WTC11 (cell line): ENCODE data around the gene CORO1C.

Experiments used
- E2F1 ChIP-seq: sonication (generic); formaldehyde crosslinking; IDR thresholded peaks from 2 replicates; pipeline ENCODE4 v1.8.0; 2022; ENCODE audit warnings: mild to moderate bottlenecking, missing genetic modification reagents
- ESRRA ChIP-seq: sonication (generic); formaldehyde crosslinking; IDR thresholded peaks from 2 replicates; pipeline ENCODE4 v1.8.1; 2022; ENCODE audit warnings: mild to moderate bottlenecking, missing genetic modification reagents, borderline replicate concordance
- IRF1 ChIP-seq: sonication (generic); formaldehyde crosslinking; IDR thresholded peaks from 2 replicates; pipeline ENCODE4 v1.8.0; 2023; ENCODE audit warnings: missing genetic modification reagents
- JUN ChIP-seq: sonication (generic); formaldehyde crosslinking; IDR thresholded peaks from 2 replicates; pipeline ENCODE4 v1.8.0; 2023; ENCODE audit warnings: mild to moderate bottlenecking, missing genetic modification reagents
- MXD4 ChIP-seq: fragments of 250-450 bp; sonication (Bioruptor Pico); IDR thresholded peaks from 2 replicates; pipeline ENCODE4 v1.8.0; 2021; ENCODE audit warnings: mild to moderate bottlenecking, moderate library complexity, borderline replicate concordance
- NFYB ChIP-seq: sonication (generic); formaldehyde crosslinking; conservative IDR thresholded peaks from 2 replicates; pipeline ENCODE4 v1.8.0; 2022; ENCODE audit warnings: low read depth, missing genetic modification reagents
- NR2C2 ChIP-seq: sonication (generic); formaldehyde crosslinking; IDR thresholded peaks from 2 replicates; pipeline ENCODE4 v1.8.0; 2022; ENCODE audit warnings: mild to moderate bottlenecking, missing genetic modification reagents
- PRRX2 ChIP-seq: fragments of 250-450 bp; sonication (Bioruptor Pico); IDR thresholded peaks from 2 replicates; pipeline ENCODE4 v1.8.0; 2021; ENCODE audit warnings: mild to moderate bottlenecking
- ZNF263 ChIP-seq: sonication (generic); formaldehyde crosslinking; IDR thresholded peaks from 2 replicates; pipeline ENCODE4 v1.8.1; 2022; ENCODE audit warnings: low read depth, mild to moderate bottlenecking, moderate library complexity, missing genetic modification reagents
- TF ChIP-seq, protein P1 (sequence below): fragments of 200-600 bp; IDR thresholded peaks from 2 replicates; pipeline ENCODE4 v1.8.0; 2022; ENCODE audit warnings: antibody characterized with exemption
- TF ChIP-seq, protein P2 (sequence below): sonication (generic); formaldehyde crosslinking; IDR thresholded peaks from 2 replicates; pipeline ENCODE4 v1.8.0; 2022; ENCODE audit warnings: missing genetic modification reagents

DNA sequence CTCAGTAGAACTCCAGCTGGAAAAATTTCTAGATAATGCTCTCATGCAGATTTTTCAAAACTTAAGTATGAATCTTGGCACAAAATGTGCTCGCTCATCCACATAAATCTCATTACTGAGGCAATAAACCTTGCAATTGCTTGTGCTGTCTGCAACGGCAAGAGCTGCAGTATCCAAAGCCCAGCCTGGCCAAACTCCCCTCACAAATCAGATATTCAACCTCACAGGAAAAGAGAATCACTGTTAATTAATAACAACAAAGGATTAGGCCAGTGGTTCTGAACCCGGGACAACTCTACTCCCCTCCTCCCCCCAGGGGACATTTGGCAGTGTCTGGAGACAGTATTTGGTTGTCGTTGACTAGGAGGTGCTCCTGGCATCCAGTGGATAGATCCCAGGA lies 19.2 kb upstream of the CORO1C start:
- TF ChIP-seq, protein P1, sequence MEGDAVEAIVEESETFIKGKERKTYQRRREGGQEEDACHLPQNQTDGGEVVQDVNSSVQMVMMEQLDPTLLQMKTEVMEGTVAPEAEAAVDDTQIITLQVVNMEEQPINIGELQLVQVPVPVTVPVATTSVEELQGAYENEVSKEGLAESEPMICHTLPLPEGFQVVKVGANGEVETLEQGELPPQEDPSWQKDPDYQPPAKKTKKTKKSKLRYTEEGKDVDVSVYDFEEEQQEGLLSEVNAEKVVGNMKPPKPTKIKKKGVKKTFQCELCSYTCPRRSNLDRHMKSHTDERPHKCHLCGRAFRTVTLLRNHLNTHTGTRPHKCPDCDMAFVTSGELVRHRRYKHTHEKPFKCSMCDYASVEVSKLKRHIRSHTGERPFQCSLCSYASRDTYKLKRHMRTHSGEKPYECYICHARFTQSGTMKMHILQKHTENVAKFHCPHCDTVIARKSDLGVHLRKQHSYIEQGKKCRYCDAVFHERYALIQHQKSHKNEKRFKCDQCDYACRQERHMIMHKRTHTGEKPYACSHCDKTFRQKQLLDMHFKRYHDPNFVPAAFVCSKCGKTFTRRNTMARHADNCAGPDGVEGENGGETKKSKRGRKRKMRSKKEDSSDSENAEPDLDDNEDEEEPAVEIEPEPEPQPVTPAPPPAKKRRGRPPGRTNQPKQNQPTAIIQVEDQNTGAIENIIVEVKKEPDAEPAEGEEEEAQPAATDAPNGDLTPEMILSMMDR: no peak
- TF ChIP-seq JUN (CRISPR knock-in tag) (no peak), MXD4 (no peak), NFYB (CRISPR knock-in tag) (no peak), ESRRA (CRISPR knock-in tag) (no peak), PRRX2 (CRISPR knock-in tag) (no peak), E2F1 (CRISPR knock-in tag) (no peak), NR2C2 (CRISPR knock-in tag) (no peak), ZNF263 (CRISPR knock-in tag) (no peak), IRF1 (CRISPR knock-in tag) (no peak)
- TF ChIP-seq, protein P2, sequence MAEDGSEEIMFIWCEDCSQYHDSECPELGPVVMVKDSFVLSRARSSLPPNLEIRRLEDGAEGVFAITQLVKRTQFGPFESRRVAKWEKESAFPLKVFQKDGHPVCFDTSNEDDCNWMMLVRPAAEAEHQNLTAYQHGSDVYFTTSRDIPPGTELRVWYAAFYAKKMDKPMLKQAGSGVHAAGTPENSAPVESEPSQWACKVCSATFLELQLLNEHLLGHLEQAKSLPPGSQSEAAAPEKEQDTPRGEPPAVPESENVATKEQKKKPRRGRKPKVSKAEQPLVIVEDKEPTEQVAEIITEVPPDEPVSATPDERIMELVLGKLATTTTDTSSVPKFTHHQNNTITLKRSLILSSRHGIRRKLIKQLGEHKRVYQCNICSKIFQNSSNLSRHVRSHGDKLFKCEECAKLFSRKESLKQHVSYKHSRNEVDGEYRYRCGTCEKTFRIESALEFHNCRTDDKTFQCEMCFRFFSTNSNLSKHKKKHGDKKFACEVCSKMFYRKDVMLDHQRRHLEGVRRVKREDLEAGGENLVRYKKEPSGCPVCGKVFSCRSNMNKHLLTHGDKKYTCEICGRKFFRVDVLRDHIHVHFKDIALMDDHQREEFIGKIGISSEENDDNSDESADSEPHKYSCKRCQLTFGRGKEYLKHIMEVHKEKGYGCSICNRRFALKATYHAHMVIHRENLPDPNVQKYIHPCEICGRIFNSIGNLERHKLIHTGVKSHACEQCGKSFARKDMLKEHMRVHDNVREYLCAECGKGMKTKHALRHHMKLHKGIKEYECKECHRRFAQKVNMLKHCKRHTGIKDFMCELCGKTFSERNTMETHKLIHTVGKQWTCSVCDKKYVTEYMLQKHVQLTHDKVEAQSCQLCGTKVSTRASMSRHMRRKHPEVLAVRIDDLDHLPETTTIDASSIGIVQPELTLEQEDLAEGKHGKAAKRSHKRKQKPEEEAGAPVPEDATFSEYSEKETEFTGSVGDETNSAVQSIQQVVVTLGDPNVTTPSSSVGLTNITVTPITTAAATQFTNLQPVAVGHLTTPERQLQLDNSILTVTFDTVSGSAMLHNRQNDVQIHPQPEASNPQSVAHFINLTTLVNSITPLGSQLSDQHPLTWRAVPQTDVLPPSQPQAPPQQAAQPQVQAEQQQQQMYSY: no peak
